K562 (cell line): ENCODE data around the gene DUOX2. TPM values are rescaled to one million over a fixed set of nuclear protein-coding genes. Genes with fewer than 3 reads are reported as not detected.

ENCODE experiments used
- ATAC-seq: fragments of 200-7000 bp; cut with Tn5 transposase; 3 replicates; pipeline ENCODE4 v1.9.1; 2020; ENCODE audit warnings: moderate library complexity
- BruUV-seq: library from RNA; stranded (reverse); fragments of 400-500 nt; replicated peaks from 2 replicates; lab custom pipeline; 2021; lab: Mats Ljungman, UMichigan
- CTCF ChIA-PET: fragments of 300-600 bp; formaldehyde crosslinking; extraction: SDS; loops from one replicate; lab custom pipeline; 2021; ENCODE audit warnings: low intra/inter-chr PET ratio; lab: Yijun Ruan, JAX
- POLR2A ChIA-PET: fragments of 300-600, 350-650 bp; sonication (Branson Sonifier 250); formaldehyde crosslinking; extraction: SDS; loops from one replicate; lab custom pipeline; 2021; ENCODE audit warnings: antibody characterized with exemption, inconsistent platforms; lab: Yijun Ruan, JAX
- DNase-seq, 4 experiments: peaks; one replicate each; pipeline versions ENCODE4 v3.0.0 to v3.0.0-alpha.2; 2011 to 2018; ENCODE audit warnings: low spot score in 3 of 4, mixed read lengths in 3 of 4; ENCODE audit errors: extremely low read depth in 1 of 4
- FAIRE-seq: peaks from 2 replicates; lab custom pipeline; 2011; peaks lifted over from hg19 to GRCh38; lab: Jason Lieb, UNC
- H2AFZ ChIP-seq: 2 replicates; pipeline ENCODE4 v1.6.0; 2011; ENCODE audit warnings: low read depth, low read length, control low read depth, inconsistent platforms
- H3K27ac ChIP-seq: fragments of 200-600 bp; 3 replicates; pipeline ENCODE4 v1.8.0; 2011; ENCODE audit warnings: low read depth, mild to moderate bottlenecking, control low read depth, inconsistent platforms, low read length, moderate library complexity, mixed read lengths; ENCODE audit errors: extremely low read depth
- H3K27me3 ChIP-seq, 2 experiments: fragments of 300-600 bp in 1 of 2; 2 replicates in 1 of 2; 3 replicates in 1 of 2; pipeline versions ENCODE4 v1.6.0 to v1.8.0; 2011; ENCODE audit warnings: inconsistent platforms in 2 of 2, low read length in 2 of 2, mild to moderate bottlenecking in 1 of 2, mixed read lengths in 1 of 2, moderate library complexity in 1 of 2; ENCODE audit not compliant: control insufficient read depth in 2 of 2, insufficient read depth in 2 of 2
- H3K36me3 ChIP-seq: fragments of 300-600 bp; 3 replicates; pipeline ENCODE4 v1.8.0; 2011; ENCODE audit warnings: mild to moderate bottlenecking, low read length, inconsistent platforms; ENCODE audit not compliant: control insufficient read depth, insufficient read depth
- H3K4me1 ChIP-seq, 2 experiments: fragments of 200-600 bp in 1 of 2; replicated peaks in 1 of 2; 2 replicates in 1 of 2; 3 replicates in 1 of 2; pipeline versions ENCODE4 v1.5.1 to v1.8.0; 2011; ENCODE audit warnings: inconsistent platforms in 2 of 2, low read length in 2 of 2, mild to moderate bottlenecking in 1 of 2, mixed read lengths in 1 of 2, moderate library complexity in 1 of 2; ENCODE audit not compliant: control insufficient read depth in 2 of 2, insufficient read depth in 2 of 2
- H3K4me2 ChIP-seq: 2 replicates; pipeline ENCODE4 v1.6.1; 2011; ENCODE audit warnings: low read length, control low read depth, inconsistent platforms, mixed read lengths; ENCODE audit not compliant: insufficient read depth
- H3K4me3 ChIP-seq: fragments of 200-600 bp; sonication (generic), shearing (Covaris generic); 2 replicates; pipeline ENCODE4 v1.5.1; 2016; ENCODE audit warnings: control low read depth, inconsistent platforms
- H3K79me2 ChIP-seq: fragments of 200-600 bp; 3 replicates; pipeline ENCODE4 v1.8.0; 2011; ENCODE audit warnings: low read length, inconsistent platforms; ENCODE audit not compliant: control insufficient read depth, insufficient read depth
- H3K9ac ChIP-seq, 2 experiments: 2 replicates each; pipeline versions ENCODE4 v1.6.0 to v1.6.1; 2011; ENCODE audit warnings: low read depth in 2 of 2, low read length in 2 of 2, control low read depth in 1 of 2, inconsistent platforms in 1 of 2, mild to moderate bottlenecking in 1 of 2, mixed read lengths in 1 of 2; ENCODE audit not compliant: insufficient read depth in 1 of 2
- H3K9me1 ChIP-seq: one replicate; pipeline ENCODE4 v1.6.0; 2011; ENCODE audit warnings: inconsistent platforms, mild to moderate bottlenecking, low read length, moderate library complexity; ENCODE audit not compliant: control insufficient read depth, insufficient read depth
- H3K9me3 ChIP-seq: replicated peaks from 2 replicates; pipeline ENCODE4 v1.5.1; 2011; ENCODE audit warnings: low read depth, low read length, inconsistent platforms; ENCODE audit not compliant: control insufficient read depth, insufficient read depth
- H4K20me1 ChIP-seq: replicated peaks from 2 replicates; pipeline ENCODE4 v1.6.1; 2011; ENCODE audit warnings: low read length, inconsistent platforms, mixed read lengths; ENCODE audit not compliant: control insufficient read depth, insufficient read depth
- CREM ChIP-seq: IDR thresholded peaks from 2 replicates; pipeline ENCODE4 v1.6.1; 2014; ENCODE audit warnings: antibody characterized with exemption, low read depth
- GTF3C2 ChIP-seq: IDR thresholded peaks from 3 replicates; pipeline ENCODE4 v1.6.1; 2011; ENCODE audit warnings: borderline replicate concordance, mild to moderate bottlenecking, moderate library complexity; ENCODE audit not compliant: insufficient read length; ENCODE audit errors: extremely low read depth
- HOXB6 ChIP-seq: fragments of 250-450 bp; sonication (Bioruptor Pico); IDR thresholded peaks from 2 replicates; pipeline ENCODE4 v1.5.1; 2022; ENCODE audit warnings: mild to moderate bottlenecking, borderline replicate concordance
- RBM17 ChIP-seq: fragments of 200-400 bp; formaldehyde crosslinking; IDR thresholded peaks from 2 replicates; pipeline ENCODE4 v1.6.1; 2017; ENCODE audit warnings: low read depth, mild to moderate bottlenecking, low read length, borderline replicate concordance
- SMAD1 ChIP-seq: fragments of 150-350 bp; IDR thresholded peaks from 2 replicates; pipeline ENCODE4 v1.6.1; 2014; ENCODE audit warnings: low read length, low read depth; ENCODE audit not compliant: partially characterized antibody
- ZNF583 ChIP-seq: fragments of 250-450 bp; sonication (Bioruptor Pico); IDR thresholded peaks from 2 replicates; pipeline ENCODE4 v1.4.0; 2020
- ZNF589 ChIP-seq: fragments of 200-800 bp; sonication (Bioruptor generic); IDR thresholded peaks from 2 replicates; pipeline ENCODE4 v1.6.1; 2016; ENCODE audit warnings: low read depth, missing genetic modification characterization, missing compliant biosample characterization
- WGBS: fragments of 100-300 bp; shearing (Covaris generic); methylation state at CpG from one replicate; pipeline ENCODE4 v1.1.6; 2016; ENCODE audit warnings: low coverage, mixed read lengths; ENCODE audit not compliant: insufficient coverage; ENCODE audit errors: missing lambda C conversion rate; 5-methylcytosine and 5-hydroxymethylcytosine counted together
- in situ Hi-C: fragments of 300-500 bp; cut with MboI; formaldehyde crosslinking; loops from 4 replicates; pipeline ENCODE4 v1.15.0; 2018; ENCODE audit warnings: inconsistent platforms, mixed read lengths
- intact Hi-C: fragments of 100-400 bp; cut with micrococcal nuclease; formaldehyde crosslinking; loops from 2 replicates; pipeline ENCODE4 v1.14.2; 2022
- polyA plus RNA-seq, 8 experiments: library from polyadenylated mRNA; depleted of rRNA in 4 of 8; stranded (reverse) in 5 of 8; unstranded in 3 of 8; fragments of >200 nt; fragmentation: Nextera tagmentation in 2 of 8; fragmentation: Illumina TruSeq in 1 of 8; extraction: Ambion mirVana in 2 of 8; extraction: Trizol in 1 of 8; gene quantifications; 2 replicates each; pipeline versions ENCODE4 v1.2.1 to v1.2.3, GENCODE V29; 2011 to 2014; ENCODE audit warnings: inconsistent platforms in 1 of 8, missing spikeins in 1 of 8
- total RNA-seq, 7 experiments: library from RNA; depleted of rRNA in 6 of 7; stranded (reverse); fragments of >200 nt in 6 of 7; fragmentation: Illumina TruSeq in 2 of 7; extraction: Trizol in 2 of 7; gene quantifications; 2 replicates each; pipeline versions ENCODE4 v1.2.1 to v1.2.3, GENCODE V29; 2011 to 2021; ENCODE audit warnings: low replicate concordance in 1 of 7
- TF ChIP-seq, protein P1 (sequence below): sonication (generic); formaldehyde crosslinking; IDR thresholded peaks from 2 replicates; pipeline ENCODE4 v1.8.0; 2022; ENCODE audit warnings: missing genetic modification reagents, mild to moderate bottlenecking, borderline replicate concordance
- TF ChIP-seq, protein P2 (sequence below): fragments of 450-650 bp; IDR thresholded peaks from 2 replicates; pipeline ENCODE4 v1.6.1; 2016; ENCODE audit warnings: borderline replicate concordance

Gene DUOX2
- total and polyA plus RNA-seq, 9 of the 15 experiments (the other 6 are each of a cell fraction or from before 2014, with no cell fraction given) = 0.01 to 0.03 (median 0.02) TPM; not detected in 6

DNA sequence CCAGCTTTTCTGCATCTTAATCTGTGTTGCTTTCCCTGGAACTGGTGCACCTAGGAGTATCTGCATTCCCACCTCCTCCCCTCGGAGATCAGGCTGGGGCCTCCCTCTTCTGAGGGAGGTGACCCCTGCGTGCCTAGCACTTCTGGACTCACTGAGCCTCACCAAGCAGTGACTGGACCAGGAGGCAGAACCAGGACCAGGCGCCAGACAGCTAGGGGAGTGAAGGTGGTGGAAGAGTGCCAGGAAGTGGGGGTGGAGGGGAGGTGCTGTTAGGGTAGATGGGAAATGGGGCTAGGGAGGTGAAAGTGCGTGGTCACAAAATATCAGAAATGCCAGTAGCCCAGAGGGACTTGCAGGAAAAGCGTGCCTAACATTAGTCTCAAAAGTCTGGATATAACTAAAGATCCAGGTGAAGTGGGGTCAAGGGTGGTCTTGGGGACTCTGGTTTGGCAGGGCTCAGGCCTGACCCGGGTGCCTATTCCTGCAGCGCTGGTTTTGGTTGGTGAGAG is 1.4 kb upstream of the DUOX2 start:
- no peak for DNase-seq
- no peaks in the 10 kb centered on the region for H3K9me1 ChIP-seq
- H3K36me3 ChIP-seq = no peaks in the 10 kb centered on the region
- H3K27me3 ChIP-seq = peaks cover 2 to 25% of the 10 kb centered on the region in 2 experiments; a peak in 3 of 5 replicates
- no peak overlapping the region for H2AFZ ChIP-seq
- no peaks in the 10 kb centered on the region for H3K79me2 ChIP-seq
- H3K4me3 ChIP-seq = no peak overlapping the region
- no TSS peak for BruUV-seq
- no peak for ATAC-seq
- H3K9me3 ChIP-seq = no peaks in the 10 kb centered on the region
- H3K9ac ChIP-seq = no peak overlapping the region
- no peaks in the 10 kb centered on the region for H4K20me1 ChIP-seq
- CTCF ChIA-PET = no interaction called here
- FAIRE-seq = no peak
- H3K27ac ChIP-seq = no peak overlapping the region
- WGBS = 6% methylated on average over 7 of the region's 7 CpGs
- in situ Hi-C loops (loop anchor here (25.0 kb wide), 1 partner anchor 153 kb away; the partner anchor contains the start of gene TERB2), intact Hi-C loops (no loop called here)
- no peak overlapping the region for H3K4me2 ChIP-seq
- peaks cover 0 to 32% of the 10 kb centered on the region in 2 experiments; a peak in 3 of 5 replicates for H3K4me1 ChIP-seq
- POLR2A ChIA-PET = interaction anchor here (0.7 kb wide), 1 partner anchor 47 kb away, joined by 3 read pairs; no protein-coding TSS in a partner anchor
- TF ChIP-seq GTF3C2 (no peak), SMAD1 (no peak), HOXB6 (CRISPR knock-in tag) (no peak), CREM (no peak), ZNF583 (CRISPR knock-in tag) (no peak), ZNF589 (no peak), RBM17 (no peak)
- TF ChIP-seq, protein P1, sequence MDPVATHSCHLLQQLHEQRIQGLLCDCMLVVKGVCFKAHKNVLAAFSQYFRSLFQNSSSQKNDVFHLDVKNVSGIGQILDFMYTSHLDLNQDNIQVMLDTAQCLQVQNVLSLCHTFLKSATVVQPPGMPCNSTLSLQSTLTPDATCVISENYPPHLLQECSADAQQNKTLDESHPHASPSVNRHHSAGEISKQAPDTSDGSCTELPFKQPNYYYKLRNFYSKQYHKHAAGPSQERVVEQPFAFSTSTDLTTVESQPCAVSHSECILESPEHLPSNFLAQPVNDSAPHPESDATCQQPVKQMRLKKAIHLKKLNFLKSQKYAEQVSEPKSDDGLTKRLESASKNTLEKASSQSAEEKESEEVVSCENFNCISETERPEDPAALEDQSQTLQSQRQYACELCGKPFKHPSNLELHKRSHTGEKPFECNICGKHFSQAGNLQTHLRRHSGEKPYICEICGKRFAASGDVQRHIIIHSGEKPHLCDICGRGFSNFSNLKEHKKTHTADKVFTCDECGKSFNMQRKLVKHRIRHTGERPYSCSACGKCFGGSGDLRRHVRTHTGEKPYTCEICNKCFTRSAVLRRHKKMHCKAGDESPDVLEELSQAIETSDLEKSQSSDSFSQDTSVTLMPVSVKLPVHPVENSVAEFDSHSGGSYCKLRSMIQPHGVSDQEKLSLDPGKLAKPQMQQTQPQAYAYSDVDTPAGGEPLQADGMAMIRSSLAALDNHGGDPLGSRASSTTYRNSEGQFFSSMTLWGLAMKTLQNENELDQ (CRISPR knock-in tag) = no peak
- TF ChIP-seq, protein P2, sequence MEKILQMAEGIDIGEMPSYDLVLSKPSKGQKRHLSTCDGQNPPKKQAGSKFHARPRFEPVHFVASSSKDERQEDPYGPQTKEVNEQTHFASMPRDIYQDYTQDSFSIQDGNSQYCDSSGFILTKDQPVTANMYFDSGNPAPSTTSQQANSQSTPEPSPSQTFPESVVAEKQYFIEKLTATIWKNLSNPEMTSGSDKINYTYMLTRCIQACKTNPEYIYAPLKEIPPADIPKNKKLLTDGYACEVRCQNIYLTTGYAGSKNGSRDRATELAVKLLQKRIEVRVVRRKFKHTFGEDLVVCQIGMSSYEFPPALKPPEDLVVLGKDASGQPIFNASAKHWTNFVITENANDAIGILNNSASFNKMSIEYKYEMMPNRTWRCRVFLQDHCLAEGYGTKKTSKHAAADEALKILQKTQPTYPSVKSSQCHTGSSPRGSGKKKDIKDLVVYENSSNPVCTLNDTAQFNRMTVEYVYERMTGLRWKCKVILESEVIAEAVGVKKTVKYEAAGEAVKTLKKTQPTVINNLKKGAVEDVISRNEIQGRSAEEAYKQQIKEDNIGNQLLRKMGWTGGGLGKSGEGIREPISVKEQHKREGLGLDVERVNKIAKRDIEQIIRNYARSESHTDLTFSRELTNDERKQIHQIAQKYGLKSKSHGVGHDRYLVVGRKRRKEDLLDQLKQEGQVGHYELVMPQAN = no peak
